Upper lobe of left lung (tissue), 4 donors: ENCODE results near the gene SPINT3.

Experiments used
- CTCF ChIP-seq, 6 experiments: fragments of 450-650 bp in 4 of 6; fragments of 200-600 bp in 2 of 6; sonication (generic) in 2 of 6; IDR thresholded peaks; one replicate each; pipeline ENCODE4 v1.5.1; 2016 to 2019; ENCODE audit warnings: antibody characterized with exemption in 6 of 6
- EP300 ChIP-seq, 4 donors: sonication (generic); formaldehyde crosslinking; IDR thresholded peaks; one replicate each; pipeline ENCODE4 v1.5.1; 2017; ENCODE audit warnings: antibody characterized with exemption in 4 of 4, control low read depth in 2 of 4

GRCh38 chr20:45467861-45468260 lies 47.6 kb downstream of the SPINT3 start:
- TF ChIP-seq CTCF (IDR thresholded peaks at IDR 0.05) (no peak), EP300 (IDR thresholded peaks at IDR 0.05) (no peak)
